CD4-positive, alpha-beta T cell treated with Interferon alpha-2 for 1 hour (primary cell): ENCODE measurements around the gene CXCL10.
"Not testable (repeated sequence)": the region's sequence is repeated elsewhere in the genome, so short reads cannot be mapped to it uniquely, and the experiment has no call there.

Experiments used
- DNase-seq, 2 donors: peaks; one replicate each; pipeline ENCODE4 v3.0.0-alpha.2; 2020 to 2022

Gene CXCL10

DNA sequence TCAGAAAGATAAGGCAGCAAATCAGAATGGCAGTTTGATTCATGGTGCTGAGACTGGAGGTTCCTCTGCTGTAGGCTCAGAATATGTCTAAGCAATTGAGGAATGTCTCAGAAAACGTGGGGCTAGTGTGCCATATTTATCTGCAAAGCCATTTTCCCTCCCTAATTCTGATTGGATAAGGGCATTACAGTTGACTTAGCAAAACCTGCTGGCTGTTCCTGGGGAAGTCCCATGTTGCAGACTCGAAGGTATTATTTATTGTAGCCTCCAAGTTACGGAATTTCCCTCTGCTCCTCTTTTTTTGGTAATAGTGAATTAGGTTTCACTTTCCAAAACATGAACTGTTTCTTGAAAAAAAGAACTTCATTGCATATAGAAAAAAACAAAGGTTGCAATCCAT, at the start of gene CXCL10:
Gene CXCL10 (minus strand): TSS at position 109 of the 400 bp plus-strand sequence. CDS start 66 bp downstream, at position 43.
- peak; percentile 60 to 67 for DNase-seq

DNA sequence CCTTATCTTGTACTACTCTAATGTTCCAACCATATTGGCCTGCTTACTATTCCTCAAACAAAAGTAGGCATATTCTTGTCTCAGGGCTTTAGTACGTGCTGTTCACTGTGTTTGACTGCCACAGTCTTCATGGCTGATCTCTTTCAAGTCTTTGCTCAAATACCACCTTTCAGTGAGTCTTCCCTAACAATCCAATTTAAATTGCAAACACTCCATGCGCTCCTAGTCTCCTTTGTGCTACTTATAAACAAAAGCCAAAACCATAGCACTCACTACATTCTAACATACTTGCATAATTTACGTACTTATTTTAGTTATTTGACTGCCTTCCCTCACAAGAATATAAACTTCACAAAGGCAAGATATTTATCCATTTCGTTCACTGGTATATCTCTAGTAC, 49.5 kb upstream of the CXCL10 start:
- DNase-seq: no peak

DNA sequence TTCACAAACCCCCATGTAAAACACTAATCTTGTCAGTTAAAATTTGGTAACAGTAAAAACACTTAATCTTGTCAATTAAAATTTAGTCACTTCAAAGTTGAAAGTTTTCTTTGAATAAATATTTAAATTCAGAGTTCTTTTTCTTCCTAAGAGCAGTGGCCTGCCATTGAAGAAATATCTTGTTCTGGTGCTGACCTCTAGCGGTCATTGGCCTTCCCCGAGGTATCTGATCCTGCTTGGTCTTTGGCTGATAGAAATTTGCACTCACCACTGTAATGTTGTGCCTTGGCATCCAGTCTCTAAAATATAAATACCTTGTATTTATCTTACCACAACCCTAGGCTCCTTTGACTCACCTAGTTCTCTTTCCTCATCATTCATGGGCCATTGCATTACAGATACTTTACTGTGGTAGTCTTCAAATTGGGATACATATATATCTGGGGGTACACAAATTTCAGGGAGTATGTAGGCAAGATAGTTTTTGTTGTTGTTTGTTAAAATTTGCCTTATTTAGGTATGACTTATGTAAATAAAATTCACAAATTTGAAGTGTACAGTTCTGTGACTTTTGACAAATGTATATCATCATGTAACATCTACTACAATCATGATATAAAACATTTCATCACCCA, 44.5 kb upstream of the CXCL10 start:
- peak; percentile 69 to 78 for DNase-seq

DNA sequence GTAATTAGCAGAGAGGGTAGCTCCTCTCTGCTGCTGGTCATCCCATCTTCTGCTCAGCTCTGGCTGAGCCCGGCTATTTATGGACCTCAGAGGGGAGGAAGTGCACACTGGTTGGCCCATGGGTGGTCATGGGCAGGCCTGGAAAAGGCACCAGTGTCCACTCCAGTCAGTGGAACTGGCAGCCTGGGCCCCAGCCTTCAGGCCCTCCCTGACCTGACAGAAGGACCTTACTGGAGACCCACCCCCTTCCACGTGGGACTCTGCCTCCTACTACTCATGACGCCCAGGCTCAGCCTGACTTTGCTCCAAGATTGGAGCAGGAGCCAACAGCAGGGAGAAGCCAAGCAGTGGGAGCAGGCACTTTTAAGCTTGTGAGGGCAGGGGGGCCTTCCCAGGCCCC, 43.2 kb upstream of the CXCL10 start:
- DNase-seq: no peak

- DNase-seq: no peak
Measured at GRCh38 chr4:76061982-76062381, 38.7 kb upstream of the CXCL10 start.

DNA sequence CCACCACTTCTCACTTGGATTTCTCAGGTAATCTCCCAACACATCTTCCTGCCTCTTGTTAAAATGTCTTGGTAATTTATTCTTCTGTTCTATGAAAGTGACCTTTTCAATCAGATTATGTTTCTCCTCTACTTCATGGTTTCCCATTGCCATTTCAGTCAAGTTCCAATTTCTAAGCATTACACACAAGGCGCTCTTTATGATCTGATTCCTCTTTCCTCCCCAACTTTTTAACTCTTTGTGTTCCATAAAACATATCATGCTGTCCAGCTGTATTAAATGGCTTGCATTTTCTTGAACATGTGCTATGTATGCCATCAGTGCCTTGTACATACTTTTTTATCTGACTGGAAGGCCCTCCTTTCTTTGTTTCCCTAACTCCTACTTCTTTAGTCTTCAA, 38.1 kb upstream of the CXCL10 start:
- no peak for DNase-seq

DNA sequence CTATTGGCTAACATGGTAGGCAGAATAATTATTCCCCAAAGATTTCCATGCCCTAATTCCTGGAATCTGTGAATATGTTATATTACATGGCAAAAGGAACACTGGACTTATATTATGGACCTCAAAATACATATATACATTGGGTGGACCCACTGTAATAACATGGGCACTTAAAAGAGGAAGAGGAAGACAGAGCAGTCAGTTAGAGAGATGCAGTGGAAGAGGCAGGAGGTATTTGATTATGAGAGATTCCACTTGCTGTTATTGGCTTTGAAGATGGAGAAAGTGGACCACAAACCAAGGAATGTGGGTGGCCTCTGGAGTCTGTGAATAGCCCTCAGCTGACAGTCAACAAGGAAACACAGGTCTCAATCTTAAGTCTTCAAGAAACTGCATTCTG, 37.2 kb upstream of the CXCL10 start:
- DNase-seq: no peak

GRCh38 chr4:76059750-76060149, 36.5 kb upstream of the CXCL10 start:
- peak in 1 of 2 donors; percentile 11 for DNase-seq

DNA sequence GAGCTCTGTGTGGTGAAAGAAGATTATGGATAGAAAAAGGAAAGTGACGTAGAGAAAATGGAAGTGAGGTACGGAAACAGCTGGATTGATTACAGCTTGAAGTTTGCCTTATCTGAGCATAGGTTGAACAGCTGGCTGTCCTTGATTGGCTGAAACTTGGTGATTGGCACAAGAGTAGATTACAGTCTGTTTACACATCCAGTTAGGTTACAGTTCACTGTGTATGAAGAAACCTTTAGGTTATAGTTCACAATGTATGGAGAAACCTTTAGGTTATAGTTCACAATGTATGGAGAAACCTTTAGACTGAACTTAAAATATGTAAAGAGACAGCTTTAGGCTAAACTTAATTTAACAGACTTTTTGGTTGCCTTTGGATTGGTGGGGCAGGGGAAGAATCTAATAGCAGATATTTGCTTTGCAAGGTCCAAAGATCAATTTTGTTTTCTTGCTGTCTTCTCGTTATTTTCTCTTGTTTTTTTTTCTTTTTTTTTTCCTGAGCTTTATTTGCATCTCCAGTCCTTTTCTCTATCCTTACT, 35.7 kb upstream of the CXCL10 start:
- no peak for DNase-seq

DNA sequence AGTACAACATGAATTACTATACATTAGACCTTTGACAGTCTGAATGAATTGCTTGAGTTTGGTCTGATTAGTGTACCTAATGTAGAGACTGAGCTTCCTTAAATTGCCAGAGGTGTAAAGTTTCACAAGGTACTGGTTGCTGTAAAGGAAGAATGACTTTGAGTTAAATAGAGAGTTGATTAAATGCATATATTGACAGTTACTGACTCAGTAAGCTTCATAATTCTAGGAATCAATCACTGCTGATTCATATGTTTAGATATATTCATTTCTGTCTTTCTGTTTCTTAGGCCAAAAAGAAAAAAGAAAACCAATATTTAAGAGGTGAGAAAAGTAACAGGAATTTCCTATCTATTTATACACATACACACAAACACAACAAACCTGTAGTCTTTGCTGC, 35.0 kb upstream of the CXCL10 start:
- no peak for DNase-seq

DNA sequence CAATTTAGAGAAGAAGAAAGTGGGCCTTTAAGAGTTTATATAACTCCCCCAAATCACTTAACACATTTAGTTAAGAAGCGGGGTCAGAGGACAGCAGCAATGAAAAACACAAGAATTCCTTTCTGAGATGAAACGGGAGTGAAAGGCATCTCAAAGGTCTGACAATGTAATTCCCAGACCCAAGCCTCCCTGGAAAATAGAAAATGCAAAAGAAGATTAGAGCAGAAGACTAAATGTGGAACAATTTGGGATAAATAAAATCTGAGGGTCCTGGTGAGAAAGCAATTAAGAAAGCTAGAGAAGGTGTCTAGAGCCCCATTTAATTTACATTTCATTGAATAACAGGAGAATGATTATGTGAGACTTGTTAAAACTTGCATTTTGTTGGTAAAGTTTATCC, 32.1 kb upstream of the CXCL10 start:
- DNase-seq: no peak

DNA sequence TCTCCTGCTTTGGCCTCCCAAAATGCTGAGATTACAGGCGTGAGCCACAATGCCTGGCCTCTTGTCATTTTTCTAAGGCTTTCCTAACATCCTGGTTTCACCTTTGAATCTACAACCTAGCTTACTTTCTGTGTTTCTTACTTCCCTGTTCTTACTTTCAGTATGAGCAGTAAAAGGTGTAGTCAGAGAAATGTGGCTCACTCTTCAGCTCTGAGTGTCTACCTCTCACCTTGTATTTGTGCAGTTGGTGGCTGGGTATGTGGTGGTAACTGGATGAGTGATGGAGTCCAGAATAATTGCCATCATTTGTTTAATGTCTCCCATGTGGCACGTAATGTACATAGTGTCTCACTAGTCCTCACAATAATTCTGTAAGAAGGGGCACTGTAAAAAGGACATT, 31.7 kb upstream of the CXCL10 start:
- DNase-seq: no peak

DNA sequence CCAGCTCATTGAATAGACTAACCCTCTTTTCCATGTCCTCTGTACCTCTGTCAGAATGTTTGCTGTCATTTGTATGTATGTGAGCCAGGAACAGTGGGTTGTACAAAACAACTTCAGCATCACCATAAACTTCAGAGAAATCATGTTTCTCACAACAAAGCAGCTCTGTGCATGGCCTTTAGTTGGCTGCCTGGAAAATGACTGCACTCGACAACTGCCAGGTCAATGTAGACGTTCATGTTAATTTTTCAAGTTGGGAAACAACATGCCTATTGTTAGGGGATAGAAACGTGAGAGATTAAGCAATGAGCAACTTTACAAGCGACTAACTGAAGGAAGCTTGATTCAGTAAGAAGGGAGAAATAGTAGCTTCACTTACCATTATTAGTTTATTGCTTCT, 30.4 kb upstream of the CXCL10 start:
- DNase-seq: no peak

DNA sequence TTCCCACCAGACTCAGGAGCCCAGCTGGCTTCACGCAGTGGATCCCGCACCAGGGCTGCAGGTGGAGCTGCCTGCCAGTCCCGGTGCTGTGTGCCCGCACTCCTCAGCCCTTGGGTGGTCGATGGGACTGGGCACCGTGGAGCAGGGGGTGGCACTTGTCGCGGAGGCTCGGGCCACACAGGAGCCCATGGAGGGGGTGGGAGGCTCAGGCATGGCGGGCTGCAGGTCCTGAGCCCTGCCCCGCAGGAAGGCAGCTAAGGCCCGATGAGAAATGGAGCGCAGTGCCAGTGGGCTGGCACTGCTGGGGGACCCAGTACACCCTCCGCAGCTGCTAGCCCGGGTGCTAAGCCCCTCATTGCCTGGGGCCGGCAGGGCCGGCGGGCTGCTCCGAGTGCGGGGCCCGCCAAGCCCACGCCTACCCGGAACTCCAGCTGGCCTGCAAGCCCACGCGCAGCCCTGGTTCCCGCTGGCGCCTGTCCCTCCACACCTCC, 27.3 kb upstream of the CXCL10 start:
- DNase-seq: not testable (repeated sequence)

DNA sequence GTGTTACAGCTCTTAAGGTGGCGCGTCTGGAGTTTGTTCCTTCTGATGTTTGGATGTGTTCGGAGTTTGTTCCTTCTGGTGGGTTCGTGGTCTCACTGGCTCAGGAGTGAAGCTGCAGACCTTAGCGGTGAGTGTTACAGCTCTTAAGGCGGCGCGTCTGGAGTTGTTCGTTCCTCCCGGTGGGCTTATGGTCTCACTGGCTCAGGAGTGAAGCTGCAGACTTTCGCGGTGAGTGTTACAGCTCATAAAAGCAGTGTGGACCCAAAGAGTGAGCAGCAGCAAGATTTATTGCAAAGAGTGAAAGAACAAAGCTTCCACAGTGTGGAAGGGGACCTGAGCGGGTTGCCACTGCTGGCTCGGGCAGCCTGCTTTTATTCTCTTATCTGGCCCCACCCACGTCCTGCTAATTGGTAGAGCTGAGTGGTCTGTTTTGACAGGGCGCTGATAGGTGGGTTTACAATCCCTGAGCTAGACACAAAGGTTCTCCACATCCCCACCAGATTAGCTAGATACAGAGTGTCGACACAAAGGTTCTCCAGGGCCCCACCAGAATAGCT, 26.6 kb upstream of the CXCL10 start:
- DNase-seq: not testable (repeated sequence)

DNA sequence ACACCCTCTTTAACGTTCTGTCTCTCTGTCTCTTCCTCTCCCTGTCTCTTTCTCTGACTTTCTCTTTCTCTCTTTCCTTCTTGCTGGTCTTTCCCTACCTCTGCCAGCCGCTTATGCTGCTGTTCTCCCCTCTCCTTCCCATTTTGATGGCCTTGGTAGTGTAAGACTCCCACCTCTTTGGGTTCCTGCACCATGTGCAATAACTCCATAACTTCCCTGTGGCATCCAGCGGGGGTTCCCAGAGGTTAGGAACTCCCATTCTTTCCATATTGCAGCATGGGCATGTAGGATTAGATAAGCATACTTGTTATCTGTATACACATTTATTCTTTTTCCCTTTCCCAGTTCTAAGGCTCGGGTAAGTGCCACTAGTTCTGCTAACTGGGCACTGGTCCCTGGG, 21.4 kb upstream of the CXCL10 start:
- DNase-seq: not testable (repeated sequence)

DNA sequence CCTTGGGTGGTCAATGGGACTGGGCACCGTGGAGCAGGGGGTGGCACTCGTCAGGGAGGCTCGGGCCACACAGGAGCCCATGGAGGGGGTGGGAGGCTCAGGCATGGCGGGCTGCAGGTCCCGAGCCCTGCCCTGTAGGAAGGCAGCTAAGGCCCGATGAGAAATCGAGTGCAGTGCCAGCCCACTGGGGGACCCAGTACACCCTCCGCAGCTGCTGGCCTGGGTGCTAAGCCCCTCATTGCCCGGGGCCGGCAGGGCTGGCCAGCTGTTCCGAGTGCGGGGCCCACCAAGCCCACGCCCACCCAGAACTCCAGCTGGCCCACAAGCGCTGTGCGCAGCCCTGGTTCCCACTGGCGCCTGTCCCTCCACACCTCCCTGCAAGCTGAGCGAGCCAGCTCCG, 20.0 kb upstream of the CXCL10 start:
- not testable (repeated sequence) for DNase-seq

DNA sequence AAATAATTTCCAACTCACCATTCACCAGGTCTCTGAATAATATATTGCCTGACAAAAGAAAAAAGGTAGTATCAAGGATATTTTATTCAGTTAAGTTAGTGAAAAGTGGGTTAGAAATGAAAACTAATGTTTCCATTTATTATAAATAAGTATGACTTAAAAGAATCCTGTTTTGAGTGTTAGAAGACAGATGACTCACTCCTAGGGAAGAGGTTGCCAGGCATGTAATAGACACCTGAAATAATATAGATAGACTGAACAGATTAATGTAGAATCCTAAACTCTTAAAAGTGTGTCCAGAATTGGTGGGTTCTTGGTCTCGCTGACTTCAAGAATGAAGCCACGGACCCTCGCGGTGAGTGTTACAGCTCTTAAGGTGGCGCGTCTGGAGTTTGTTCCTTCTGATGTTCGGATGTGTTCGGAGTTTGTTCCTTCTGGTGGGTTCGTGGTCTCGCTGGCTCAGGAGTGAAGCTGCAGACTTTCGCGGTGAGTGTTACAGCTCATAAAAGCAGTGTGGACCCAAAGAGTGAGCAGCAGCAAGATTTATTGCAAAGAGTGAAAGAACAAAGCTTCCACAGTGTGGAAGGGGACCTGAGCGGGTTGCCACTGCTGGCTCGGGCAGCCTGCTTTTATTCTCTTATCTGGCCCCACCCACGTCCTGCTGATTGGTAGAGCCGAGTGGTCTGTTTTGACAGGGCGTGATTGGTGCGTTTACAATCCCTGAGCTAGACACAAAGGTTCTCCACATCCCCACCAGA, 19.1 kb upstream of the CXCL10 start:
- peak in 1 of 2 donors; percentile 23 for DNase-seq

GRCh38 chr4:76036855-76037254, 13.6 kb upstream of the CXCL10 start:
- no peak for DNase-seq

GRCh38 chr4:76035799-76036380, 12.6 kb upstream of the CXCL10 start, which contains the start of gene CXCL11:
Gene CXCL11 (minus strand): TSS chr4:76036070. CDS start chr4:76035987, 83 bp downstream.
- DNase-seq: no peak

DNA sequence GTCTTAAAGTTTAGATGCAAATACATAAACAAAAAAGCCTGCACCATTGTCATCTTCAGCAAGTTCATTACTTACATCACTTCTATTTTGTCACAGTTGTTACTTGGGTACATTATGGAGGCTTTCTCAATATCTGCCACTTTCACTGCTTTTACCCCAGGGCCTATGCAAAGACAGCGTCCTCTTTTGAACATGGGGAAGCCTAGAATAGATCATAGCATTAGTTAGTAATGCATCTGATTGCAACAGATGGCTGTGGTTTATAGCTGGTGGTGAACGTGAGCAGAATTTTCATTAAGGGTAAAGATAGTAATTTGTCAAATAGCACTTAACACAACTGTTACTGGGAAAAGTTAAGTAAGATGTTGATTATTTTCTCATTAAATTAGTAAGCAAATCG, 11.8 kb upstream of the CXCL10 start:
- DNase-seq: peak in 1 of 2 donors; percentile 26

GRCh38 chr4:76029300-76029699, 6.0 kb upstream of the CXCL10 start:
- no peak for DNase-seq

GRCh38 chr4:76028350-76028765, 5.1 kb upstream of the CXCL10 start:
- DNase-seq: peak; percentile 63 to 75
